Vagina (tissue), 2 donors: Measurements from ENCODE around the gene EYS. TPM values are rescaled to one million over a fixed set of nuclear protein-coding genes. Genes with fewer than 3 reads are reported as not detected.

Experiments
- DNase-seq, 2 donors: peaks; one replicate each; pipeline ENCODE4 v3.0.0-alpha.2; 2017; ENCODE audit errors: extremely low spot score in 2 of 2
- H3K27ac ChIP-seq: fragments of 200-600 bp; sonication (generic); one replicate; pipeline ENCODE4 v1.5.1; 2019
- H3K27me3 ChIP-seq: fragments of 200-600 bp; sonication (generic); one replicate; pipeline ENCODE4 v1.5.1; 2019
- H3K36me3 ChIP-seq, 2 donors: fragments of 200-600 bp; sonication (generic); one replicate each; pipeline ENCODE4 v1.5.1; 2017 to 2019
- H3K4me1 ChIP-seq: fragments of 200-600 bp; sonication (generic); one replicate; pipeline ENCODE4 v1.5.1; 2019
- H3K4me3 ChIP-seq, 2 donors: fragments of 200-600 bp; sonication (generic); 1 replicate in 1 of 2; 2 replicates in 1 of 2; pipeline ENCODE4 v1.5.1; 2016 to 2019
- H3K9me3 ChIP-seq: fragments of 200-600 bp; sonication (generic); one replicate; pipeline ENCODE4 v1.5.1; 2019
- POLR2A ChIP-seq, 2 donors: fragments of 450-650 bp; IDR thresholded peaks; one replicate each; pipeline ENCODE4 v1.6.1; 2017; ENCODE audit warnings: antibody characterized with exemption in 2 of 2, mild to moderate bottlenecking in 2 of 2, moderate library complexity in 2 of 2
- POLR2AphosphoS5 ChIP-seq, 2 donors: sonication (generic); formaldehyde crosslinking; IDR thresholded peaks; one replicate each; pipeline ENCODE4 v1.9.0; 2017; ENCODE audit warnings: antibody characterized with exemption in 2 of 2, mild to moderate bottlenecking in 2 of 2, low read depth in 1 of 2; ENCODE audit not compliant: insufficient read depth in 1 of 2
- intact Hi-C: fragments of 100-400 bp; cut with DNase I; formaldehyde crosslinking; loops from one replicate; pipeline ENCODE4 v1.15.1; 2023
- total RNA-seq: library from RNA; depleted of rRNA; stranded (reverse); fragments of >200 nt; gene quantifications from one replicate; pipeline ENCODE4 v1.2.3, GENCODE V29; 2016
- TF ChIP-seq, protein P1 (sequence below), 3 experiments: fragments of 450-650 bp in 2 of 3; fragments of 200-600 bp in 1 of 3; sonication (generic) in 1 of 3; IDR thresholded peaks; one replicate each; pipeline ENCODE4 v1.5.1; 2017 to 2019; ENCODE audit warnings: antibody characterized with exemption in 3 of 3, mild to moderate bottlenecking in 2 of 3, moderate library complexity in 2 of 3

Gene EYS
- total RNA-seq, 1 donor from 2014 or later = not detected

DNA sequence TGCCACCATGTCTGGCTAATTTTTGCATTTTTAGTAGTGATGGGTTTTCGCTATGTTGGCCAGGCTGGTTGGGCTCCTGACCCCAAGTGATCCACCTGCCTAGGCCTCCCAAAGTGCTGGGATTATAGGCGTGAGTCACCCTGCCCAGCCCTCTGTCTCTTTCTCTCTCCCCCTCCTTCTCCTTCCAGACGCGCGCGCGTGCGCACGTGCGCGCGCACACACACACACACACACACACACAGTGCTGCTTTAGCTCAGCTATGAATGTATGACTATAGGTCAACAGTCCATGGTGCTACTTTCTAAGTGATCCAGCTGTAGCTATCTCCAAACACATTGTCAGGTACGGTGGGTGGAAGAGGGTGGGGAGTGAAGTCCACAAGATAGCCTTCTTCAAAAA, 1621.9 kb downstream of the EYS start:
- no peak for DNase-seq
- TF ChIP-seq, protein P1, sequence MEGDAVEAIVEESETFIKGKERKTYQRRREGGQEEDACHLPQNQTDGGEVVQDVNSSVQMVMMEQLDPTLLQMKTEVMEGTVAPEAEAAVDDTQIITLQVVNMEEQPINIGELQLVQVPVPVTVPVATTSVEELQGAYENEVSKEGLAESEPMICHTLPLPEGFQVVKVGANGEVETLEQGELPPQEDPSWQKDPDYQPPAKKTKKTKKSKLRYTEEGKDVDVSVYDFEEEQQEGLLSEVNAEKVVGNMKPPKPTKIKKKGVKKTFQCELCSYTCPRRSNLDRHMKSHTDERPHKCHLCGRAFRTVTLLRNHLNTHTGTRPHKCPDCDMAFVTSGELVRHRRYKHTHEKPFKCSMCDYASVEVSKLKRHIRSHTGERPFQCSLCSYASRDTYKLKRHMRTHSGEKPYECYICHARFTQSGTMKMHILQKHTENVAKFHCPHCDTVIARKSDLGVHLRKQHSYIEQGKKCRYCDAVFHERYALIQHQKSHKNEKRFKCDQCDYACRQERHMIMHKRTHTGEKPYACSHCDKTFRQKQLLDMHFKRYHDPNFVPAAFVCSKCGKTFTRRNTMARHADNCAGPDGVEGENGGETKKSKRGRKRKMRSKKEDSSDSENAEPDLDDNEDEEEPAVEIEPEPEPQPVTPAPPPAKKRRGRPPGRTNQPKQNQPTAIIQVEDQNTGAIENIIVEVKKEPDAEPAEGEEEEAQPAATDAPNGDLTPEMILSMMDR (IDR thresholded peaks at IDR 0.05) = no peak
- TF ChIP-seq POLR2AphosphoS5 (IDR thresholded peaks at IDR 0.05; ENCODE audit: insufficient read depth in 1 of 2, low read depth in 1 of 2) (no peak), POLR2A (IDR thresholded peaks at IDR 0.05) (no peak)
- Histone ChIP-seq H3K27ac (no peak overlapping the region), H3K4me3 (no peak overlapping the region), H3K36me3 (no peaks in the 10 kb centered on the region), H3K9me3 (no peaks in the 10 kb centered on the region), H3K4me1 (no peaks in the 10 kb centered on the region), H3K27me3 (no peaks in the 10 kb centered on the region)
- intact Hi-C loops = no loop called here

GRCh38 chr6:64084185-64084663, 1622.8 kb downstream of the EYS start:
- Histone ChIP-seq H3K9me3 (no peaks in the 10 kb centered on the region), H3K4me1 (no peaks in the 10 kb centered on the region), H3K36me3 (no peaks in the 10 kb centered on the region), H3K27me3 (no peaks in the 10 kb centered on the region), H3K4me3 (no peak overlapping the region), H3K27ac (no peak overlapping the region)
- intact Hi-C loops = no loop called here
- no peak for DNase-seq
- TF ChIP-seq, protein P1 (IDR thresholded peaks at IDR 0.05) = no peak
- TF ChIP-seq POLR2A (IDR thresholded peaks at IDR 0.05) (no peak), POLR2AphosphoS5 (IDR thresholded peaks at IDR 0.05; ENCODE audit: insufficient read depth in 1 of 2, low read depth in 1 of 2) (no peak)

- Histone ChIP-seq H3K36me3 (no peaks in the 10 kb centered on the region), H3K9me3 (no peaks in the 10 kb centered on the region), H3K27me3 (no peaks in the 10 kb centered on the region), H3K4me3 (no peak overlapping the region), H3K27ac (no peak overlapping the region), H3K4me1 (no peaks in the 10 kb centered on the region)
- TF ChIP-seq POLR2AphosphoS5 (IDR thresholded peaks at IDR 0.05; ENCODE audit: insufficient read depth in 1 of 2, low read depth in 1 of 2) (no peak), POLR2A (IDR thresholded peaks at IDR 0.05) (no peak)
- TF ChIP-seq, protein P1 (IDR thresholded peaks at IDR 0.05) = no peak
- DNase-seq = no peak
- intact Hi-C loops = no loop called here
Observed at GRCh38 chr6:64083261-64083660, 1623.8 kb downstream of the EYS start.

- Histone ChIP-seq H3K27me3 (no peaks in the 10 kb centered on the region), H3K36me3 (no peaks in the 10 kb centered on the region), H3K4me1 (no peaks in the 10 kb centered on the region), H3K4me3 (no peak overlapping the region), H3K27ac (no peak overlapping the region), H3K9me3 (no peaks in the 10 kb centered on the region)
- no peak for TF ChIP-seq POLR2A (IDR thresholded peaks at IDR 0.05)
- no peak for TF ChIP-seq POLR2AphosphoS5 (IDR thresholded peaks at IDR 0.05; ENCODE audit: insufficient read depth in 1 of 2, low read depth in 1 of 2)
- TF ChIP-seq, protein P1 (IDR thresholded peaks at IDR 0.05) = no peak
- intact Hi-C loops = no loop called here
- DNase-seq = no peak
Observed at GRCh38 chr6:64081453-64081852, 1625.6 kb downstream of the EYS start.

DNA sequence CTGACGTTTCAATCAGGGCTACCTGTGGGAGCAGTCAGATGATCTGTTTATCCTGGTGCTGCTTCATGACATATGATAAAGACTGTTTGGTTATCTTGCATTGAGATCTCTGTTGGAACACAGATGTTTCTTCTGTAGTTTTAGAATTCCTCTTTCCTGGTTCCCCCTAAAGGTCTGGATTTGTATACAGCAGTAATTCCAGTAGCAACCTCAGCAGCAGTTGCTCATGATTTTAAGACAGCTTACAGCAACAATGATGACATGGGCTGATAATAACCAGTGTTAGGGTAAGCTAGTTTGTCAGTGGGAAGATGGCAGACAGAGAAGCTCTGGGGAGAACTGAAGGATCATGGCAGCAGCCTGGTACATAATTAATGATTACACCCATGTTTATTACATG, 1632.0 kb downstream of the EYS start:
- Histone ChIP-seq H3K4me3 (no peak overlapping the region), H3K4me1 (no peaks in the 10 kb centered on the region), H3K27ac (no peak overlapping the region), H3K27me3 (no peaks in the 10 kb centered on the region), H3K36me3 (no peaks in the 10 kb centered on the region), H3K9me3 (no peaks in the 10 kb centered on the region)
- no peak for DNase-seq
- intact Hi-C loops = no loop called here
- TF ChIP-seq, protein P1 (IDR thresholded peaks at IDR 0.05) = no peak
- TF ChIP-seq POLR2A (IDR thresholded peaks at IDR 0.05) = no peak
- no peak for TF ChIP-seq POLR2AphosphoS5 (IDR thresholded peaks at IDR 0.05; ENCODE audit: insufficient read depth in 1 of 2, low read depth in 1 of 2)
